GM10266 (cell line): ENCODE measurements around the gene TRPC3.

Source experiments
- DNase-seq: peaks from one replicate; pipeline ENCODE4 v3.0.0; 2012; ENCODE audit errors: extremely low spot score
- TF ChIP-seq, protein P1 (sequence below): IDR thresholded peaks from 2 replicates; pipeline ENCODE4 v1.5.1; 2012; ENCODE audit warnings: mild to moderate bottlenecking, low read depth; ENCODE audit not compliant: control insufficient read depth, insufficient read depth; ENCODE audit errors: missing control alignments

Gene TRPC3

DNA sequence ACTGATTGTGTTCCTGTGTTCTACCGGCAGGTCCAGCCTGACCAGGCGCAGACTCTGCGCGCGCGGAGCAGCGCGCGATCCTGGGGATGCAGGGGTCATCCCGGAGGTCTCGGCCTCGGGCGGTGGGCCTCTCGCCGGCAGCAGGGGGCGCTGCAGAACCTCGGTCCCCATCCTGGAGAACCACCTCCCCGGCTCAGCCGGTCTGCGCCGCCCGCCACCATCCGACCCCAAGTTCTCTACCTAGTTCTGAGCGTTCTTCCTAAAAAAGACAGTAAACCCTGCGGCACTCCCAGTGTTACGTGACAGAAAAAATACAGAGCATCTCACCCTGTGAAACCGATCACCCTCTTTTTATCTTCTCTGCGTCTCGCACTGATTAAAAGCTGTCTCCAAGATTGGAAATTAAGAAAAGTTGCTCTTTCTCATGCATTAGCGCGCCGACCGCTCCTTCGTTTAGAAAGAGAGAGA is 1.6 kb downstream of the TRPC3 start:
- peak; percentile 89 for DNase-seq
- TF ChIP-seq, protein P1, sequence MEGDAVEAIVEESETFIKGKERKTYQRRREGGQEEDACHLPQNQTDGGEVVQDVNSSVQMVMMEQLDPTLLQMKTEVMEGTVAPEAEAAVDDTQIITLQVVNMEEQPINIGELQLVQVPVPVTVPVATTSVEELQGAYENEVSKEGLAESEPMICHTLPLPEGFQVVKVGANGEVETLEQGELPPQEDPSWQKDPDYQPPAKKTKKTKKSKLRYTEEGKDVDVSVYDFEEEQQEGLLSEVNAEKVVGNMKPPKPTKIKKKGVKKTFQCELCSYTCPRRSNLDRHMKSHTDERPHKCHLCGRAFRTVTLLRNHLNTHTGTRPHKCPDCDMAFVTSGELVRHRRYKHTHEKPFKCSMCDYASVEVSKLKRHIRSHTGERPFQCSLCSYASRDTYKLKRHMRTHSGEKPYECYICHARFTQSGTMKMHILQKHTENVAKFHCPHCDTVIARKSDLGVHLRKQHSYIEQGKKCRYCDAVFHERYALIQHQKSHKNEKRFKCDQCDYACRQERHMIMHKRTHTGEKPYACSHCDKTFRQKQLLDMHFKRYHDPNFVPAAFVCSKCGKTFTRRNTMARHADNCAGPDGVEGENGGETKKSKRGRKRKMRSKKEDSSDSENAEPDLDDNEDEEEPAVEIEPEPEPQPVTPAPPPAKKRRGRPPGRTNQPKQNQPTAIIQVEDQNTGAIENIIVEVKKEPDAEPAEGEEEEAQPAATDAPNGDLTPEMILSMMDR, result peak; percentile 87

DNA sequence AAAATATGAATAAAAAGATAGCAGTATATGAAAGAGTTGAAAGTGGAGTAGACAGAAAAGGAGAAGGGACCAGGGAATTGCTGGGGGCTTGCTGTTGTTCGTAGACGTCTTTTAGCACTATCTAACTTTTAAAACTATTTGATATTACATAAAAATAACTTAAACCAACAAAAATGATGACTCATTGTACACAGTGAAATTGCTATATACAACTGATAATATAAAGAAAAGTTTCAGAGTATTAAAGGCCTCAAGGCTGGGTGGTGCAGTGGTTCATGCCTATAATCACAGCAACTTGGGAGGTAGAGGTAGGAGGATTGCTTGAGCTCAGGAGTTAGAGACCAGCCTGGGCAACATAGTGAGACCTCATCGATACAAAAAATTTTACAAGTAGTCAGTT is 5.2 kb downstream of the TRPC3 start:
- DNase-seq, result no peak
- TF ChIP-seq, protein P1, result no peak

DNA sequence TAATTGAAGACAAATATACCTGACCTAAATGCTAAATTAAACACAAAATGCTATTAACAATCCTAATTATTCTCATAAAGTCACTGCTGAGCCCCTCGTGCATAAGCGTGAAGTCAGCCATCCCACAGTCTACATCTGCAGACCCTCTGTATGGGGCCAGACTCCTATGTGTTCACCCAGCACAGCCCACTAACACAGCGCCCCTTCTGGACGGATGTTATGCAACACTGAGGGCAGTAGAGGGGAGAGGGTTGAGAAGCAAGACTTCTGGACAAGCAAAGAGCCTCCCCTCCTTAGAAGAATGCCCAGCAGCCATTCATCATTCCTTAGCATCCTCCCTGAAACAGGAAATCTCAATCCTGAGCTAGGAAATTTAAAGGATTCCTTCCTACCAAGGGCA is 7.9 kb downstream of the TRPC3 start:
- peak; percentile 28 for DNase-seq
- TF ChIP-seq, protein P1, result peak; percentile 45

DNA sequence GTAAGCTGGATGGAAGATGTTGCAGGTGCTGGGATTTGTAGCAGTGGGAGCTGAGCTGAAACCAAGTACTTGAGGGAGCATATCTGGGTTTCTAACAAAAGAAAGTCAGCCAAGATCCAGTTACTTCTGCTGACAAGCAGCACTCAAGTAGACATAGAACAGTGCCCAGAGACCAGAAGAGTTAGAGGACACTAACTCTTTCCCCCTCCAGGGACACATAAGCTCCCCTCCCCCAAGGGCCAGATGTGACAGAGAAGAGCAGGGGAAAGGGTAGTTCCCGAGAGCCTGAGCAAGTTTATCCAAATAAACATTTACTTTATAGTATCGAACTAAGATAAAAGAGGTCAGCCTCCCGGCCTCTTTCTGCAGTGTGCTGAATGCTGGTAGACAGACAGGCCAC is 12.2 kb downstream of the TRPC3 start:
- DNase-seq, result no peak
- TF ChIP-seq, protein P1, result no peak

DNA sequence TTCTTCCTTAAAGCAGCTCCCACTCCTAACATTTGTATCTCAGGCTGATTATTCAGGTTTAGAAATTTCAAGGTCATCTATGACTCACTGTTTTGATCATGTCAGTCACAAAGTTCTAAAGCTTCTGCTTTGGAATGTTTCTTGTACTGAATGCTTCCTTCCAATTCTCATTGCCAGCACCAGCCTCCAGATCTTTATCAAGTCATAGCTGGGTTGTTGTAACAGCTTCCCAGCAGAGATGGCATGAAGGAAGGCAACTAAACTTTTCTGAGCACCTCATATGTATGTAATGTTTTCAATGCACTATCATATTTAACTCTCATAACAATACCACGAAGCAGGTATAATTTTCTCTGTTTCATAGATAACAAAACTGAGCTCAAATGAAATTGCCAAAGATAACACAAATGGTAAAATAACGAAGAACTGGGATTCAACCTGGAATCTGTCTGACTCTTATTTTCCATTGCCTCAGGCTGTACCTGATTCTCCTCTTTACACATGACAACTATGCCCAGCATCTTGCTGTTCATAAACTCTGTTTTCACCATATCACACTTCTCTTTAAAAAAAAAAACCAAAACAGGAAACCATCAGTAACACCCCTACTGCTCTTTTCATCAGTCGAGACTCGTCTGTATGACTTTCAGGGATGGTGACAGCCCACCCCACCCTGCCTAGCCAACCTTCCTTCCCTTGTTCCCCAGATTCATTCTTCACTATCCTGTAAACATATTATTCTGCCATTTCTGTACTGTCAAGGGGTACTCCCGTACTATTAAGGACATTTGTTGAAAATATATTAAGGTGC is 13.4 kb downstream of the TRPC3 start:
- TF ChIP-seq, protein P1, result no peak
- no peak for DNase-seq

DNA sequence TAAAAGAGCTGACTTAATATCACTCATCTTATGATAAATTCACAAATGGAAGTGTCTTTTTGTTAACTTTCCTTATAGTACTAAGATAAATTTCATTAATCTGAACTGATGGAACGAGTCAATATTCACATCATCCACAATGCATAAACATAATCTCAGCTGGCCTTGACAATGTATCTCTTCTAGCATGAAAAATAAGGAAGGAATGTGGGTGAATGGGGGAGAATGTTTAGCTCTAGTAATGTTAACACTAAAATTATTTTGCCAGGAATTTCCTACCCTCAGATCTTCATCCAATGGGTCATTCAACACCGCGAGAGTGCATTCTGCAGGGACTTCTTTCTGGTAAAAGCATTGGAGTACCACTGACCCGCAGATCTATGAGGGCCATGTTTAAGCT is 15.8 kb downstream of the TRPC3 start:
- TF ChIP-seq, protein P1, result no peak
- DNase-seq, result no peak

DNA sequence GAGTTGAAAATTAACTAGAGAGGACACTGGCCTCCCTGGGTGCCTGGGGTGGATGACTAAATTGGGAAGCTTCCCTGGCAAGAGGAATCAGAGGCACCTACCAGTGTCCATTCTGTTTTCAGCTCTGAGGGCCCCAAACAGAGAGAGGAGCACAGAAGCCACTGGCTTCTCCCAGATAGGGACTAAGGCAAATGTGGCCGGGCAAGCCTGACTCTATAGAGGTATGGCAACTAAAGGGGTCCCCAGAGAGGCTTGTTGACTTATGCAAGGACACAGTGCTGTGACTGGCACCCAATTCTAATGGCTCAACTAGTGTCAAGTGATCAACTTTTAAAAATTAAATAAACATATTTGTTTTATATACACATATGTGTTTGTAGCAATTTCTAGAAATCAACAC is 17.2 kb downstream of the TRPC3 start:
- DNase-seq, result no peak

More for the DNA sequence above, 17.2 kb downstream of the TRPC3 start:
- TF ChIP-seq, protein P1, result no peak
